ENCODE results near the gene IL13RA2. TPM values are rescaled to one million over a fixed set of nuclear protein-coding genes. Genes with fewer than 3 reads are reported as not detected.

The IL13RA2 gene
- total and polyA plus RNA-seq, 2 of the 4 experiments (the other 2 are of a cell fraction): under 0.01 to 0.14 TPM

- H3K27me3 ChIP-seq (ENCODE audit: control insufficient read depth, insufficient read depth, low read length): peaks cover 2% of the 10 kb centered on the region; the same call in 1 of the 2 replicates
- H3K79me1 ChIP-seq (ENCODE audit: low read depth in 1 of 2, low read length in 2 of 2): no peaks in the 10 kb centered on the region
- H3K23ac ChIP-seq (ENCODE audit: low read depth, low read length): no peak overlapping the region
- no peak overlapping the region for H4K91ac ChIP-seq (ENCODE audit: insufficient read depth, low read depth, low read length)
- dilution Hi-C loops (cut with HindIII; ENCODE audit: low sequenced_read_pairs, unreplicated experiment): no loop called here
- no peak overlapping the region for H4K8ac ChIP-seq (ENCODE audit: low read depth in 2 of 2, low read length in 2 of 2)
- no peak overlapping the region for H2AK5ac ChIP-seq (ENCODE audit: low read depth, low read length)
- H3K4me3 ChIP-seq (ENCODE audit: insufficient read depth, low read depth, low read length): no peak overlapping the region
- no peak overlapping the region for H2AFZ ChIP-seq (replicated peaks; ENCODE audit: low read length, poor library complexity)
- H4K5ac ChIP-seq (ENCODE audit: low read depth, low read length): no peak overlapping the region
- H2AK9ac ChIP-seq (replicated peaks; ENCODE audit: low read depth, low read length, poor library complexity): no peak overlapping the region
- H4K20me1 ChIP-seq (ENCODE audit: insufficient read depth, low read length): no peaks in the 10 kb centered on the region
- no peak overlapping the region for H3K9ac ChIP-seq (ENCODE audit: low read depth, low read length)
- peaks cover 2% of the 10 kb centered on the region; the same call in 1 of the 2 replicates for H3K9me3 ChIP-seq (ENCODE audit: control insufficient read depth, insufficient read depth, low read length)
- ChIA-PET CTCF (no interaction called here), POLR2A (ENCODE audit: unreplicated experiment) (no interaction called here)
- H3K4ac ChIP-seq (ENCODE audit: low read depth, low read length): no peak overlapping the region
- ATAC-seq (ENCODE audit: low read depth) (no peak), DNase-seq (no peak)
- no peaks in the 10 kb centered on the region for H3K36me3 ChIP-seq (ENCODE audit: control insufficient read depth, insufficient read depth, low read length)
- TF ChIP-seq BHLHE40 (IDR thresholded peaks at IDR 0.05; ENCODE audit: low read depth, low read length) (no peak), SMC3 (IDR thresholded peaks at IDR 0.05; ENCODE audit: low read depth, low read length) (no peak), RFX5 (IDR thresholded peaks at IDR 0.05; ENCODE audit: low read depth, low read length) (no peak), CTCF (conservative IDR thresholded peaks at IDR 0.05; ENCODE audit: low read depth, low read length) (no peak), CHD1 (IDR thresholded peaks at IDR 0.05; ENCODE audit: low read depth, low read length) (no peak), FOS (IDR thresholded peaks at IDR 0.05; ENCODE audit: low read depth, low read length) (no peak), RCOR1 (IDR thresholded peaks at IDR 0.05; ENCODE audit: insufficient replicate concordance, low read length) (no peak), MAZ (IDR thresholded peaks at IDR 0.05; ENCODE audit: borderline replicate concordance, low read depth, low read length) (no peak), MAFK (IDR thresholded peaks at IDR 0.05; ENCODE audit: low read depth, low read length) (no peak), RAD21 (IDR thresholded peaks at IDR 0.05; ENCODE audit: low read length) (no peak), NFE2L2 (IDR thresholded peaks at IDR 0.05; ENCODE audit: low read depth, low read length) (no peak), POLR2A (IDR thresholded peaks at IDR 0.05; ENCODE audit: low read depth, low read length) (no peak), ELK1 (IDR thresholded peaks at IDR 0.05; ENCODE audit: borderline replicate concordance, low read depth, low read length) (no peak), MXI1 (IDR thresholded peaks at IDR 0.05; ENCODE audit: borderline replicate concordance, low read depth, low read length) (no peak), USF2 (IDR thresholded peaks at IDR 0.05; ENCODE audit: low read depth, low read length) (no peak)
- H3K18ac ChIP-seq (ENCODE audit: low read depth, low read length): no peak overlapping the region
- H3K14ac ChIP-seq (replicated peaks; ENCODE audit: low read depth, low read length): no peak overlapping the region
- no peak overlapping the region for H2BK5ac ChIP-seq (ENCODE audit: low read depth, low read length, poor library complexity, severe bottlenecking)
- H2BK15ac ChIP-seq (ENCODE audit: low read depth, low read length): no peak overlapping the region
- in situ Hi-C loops (cut with MboI; ENCODE audit: low sequenced_read_pairs): no loop called here
- H3K4me2 ChIP-seq (ENCODE audit: low read depth, low read length): no peak overlapping the region
- no peaks in the 10 kb centered on the region; the same call in 1 of the 2 replicates for H3K4me1 ChIP-seq (ENCODE audit: control insufficient read depth, insufficient read depth, low read length)
- no peak overlapping the region for H3K27ac ChIP-seq (ENCODE audit: insufficient read depth, low read length)
- no TSS peak for BruUV-seq (replicated peaks)
- H2BK120ac ChIP-seq (ENCODE audit: low read depth, low read length): no peak overlapping the region
- no peak overlapping the region for H2BK20ac ChIP-seq (ENCODE audit: low read depth, low read length)
- intact Hi-C loops (cut with micrococcal nuclease): no loop called here
- H3K9me1 ChIP-seq (ENCODE audit: insufficient read depth, low read length): no peaks in the 10 kb centered on the region
- no peak overlapping the region for H3K56ac ChIP-seq (ENCODE audit: extremely low read depth, insufficient read depth, low read length)
Observed at GRCh38 chrX:115065304-115065703, 47.9 kb upstream of the IL13RA2 start.
